ENCODE results near the gene CALN1.
"Not testable (repeated sequence)": the region's sequence is repeated elsewhere in the genome, so short reads cannot be mapped to it uniquely, and the experiment has no call there.

CALN1 gene

GRCh38 chr7:71846160-71846559 lies 566.0 kb downstream of the CALN1 start:
- DNase-seq, result no peak

DNA sequence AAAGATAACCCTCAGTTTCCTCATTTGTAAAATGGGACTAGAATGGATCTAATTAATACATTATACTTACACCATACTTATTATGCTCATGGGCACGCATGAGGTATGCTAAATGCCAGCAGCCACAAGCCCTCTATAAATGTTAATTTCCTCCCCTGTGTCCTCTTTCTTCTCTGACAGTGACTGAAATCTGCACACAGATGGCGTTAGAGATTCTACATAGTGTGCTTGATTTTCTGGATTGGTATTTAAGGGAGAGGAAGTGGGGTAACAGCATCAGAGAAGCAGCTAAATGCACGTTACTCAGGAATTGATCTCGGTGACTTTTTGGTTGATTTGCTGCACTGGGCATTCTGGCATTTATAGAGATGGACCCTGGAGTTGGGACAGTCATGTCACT lies 568.5 kb downstream of the CALN1 start:
- DNase-seq, result no peak

GRCh38 chr7:71842786-71843185 lies 569.4 kb downstream of the CALN1 start:
- no peak for DNase-seq

DNA sequence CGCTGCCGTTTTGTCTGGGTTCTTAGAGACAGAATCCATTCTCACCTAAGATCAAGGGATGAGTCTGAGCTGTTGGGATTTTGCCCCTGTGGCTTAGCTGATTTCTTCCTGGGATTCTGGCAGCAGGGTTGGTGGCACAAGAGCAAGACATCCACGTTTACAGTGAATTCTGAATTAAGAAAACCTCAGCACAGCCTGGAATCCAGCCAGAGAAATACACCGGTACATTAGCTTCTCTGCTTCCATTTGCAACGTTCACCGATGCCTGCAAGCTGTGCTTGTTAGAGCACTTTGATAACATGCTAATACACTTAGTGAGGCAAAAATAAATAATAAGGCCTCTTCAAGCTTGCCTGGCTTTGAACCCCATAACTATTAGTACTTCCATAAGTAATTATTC lies 569.8 kb downstream of the CALN1 start:
- DNase-seq, result no peak

- DNase-seq, result no peak
Observed at GRCh38 chr7:71835056-71835455, 577.1 kb downstream of the CALN1 start.

- no peak for DNase-seq
Observed at GRCh38 chr7:71829515-71829914, 582.6 kb downstream of the CALN1 start.

DNA sequence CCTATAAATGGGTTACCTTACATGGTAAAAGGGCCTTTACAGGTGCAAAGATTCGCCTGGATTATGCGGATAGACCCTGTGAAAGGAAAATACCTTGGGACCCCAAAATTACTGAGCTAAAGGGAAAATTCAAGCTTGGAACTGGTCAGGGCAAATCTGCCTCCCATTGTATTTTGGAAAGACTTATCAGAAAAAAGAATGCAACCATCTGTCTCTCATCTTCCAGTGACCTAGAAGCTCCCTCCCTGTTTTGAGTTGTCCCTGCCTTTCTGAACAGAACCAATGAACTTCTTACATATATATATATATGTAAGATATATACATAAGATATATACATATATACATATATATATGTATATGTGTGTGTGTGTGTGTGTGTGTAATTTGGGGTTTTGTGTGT lies 583.8 kb downstream of the CALN1 start:
- DNase-seq, result no peak

GRCh38 chr7:71826141-71826540 lies 586.0 kb downstream of the CALN1 start:
- DNase-seq, result no peak

GRCh38 chr7:71824006-71824760 lies 588.0 kb downstream of the CALN1 start:
- DNase-seq, result no peak

- not testable (repeated sequence) for DNase-seq
Observed at GRCh38 chr7:71822406-71822805, 589.7 kb downstream of the CALN1 start.

DNA sequence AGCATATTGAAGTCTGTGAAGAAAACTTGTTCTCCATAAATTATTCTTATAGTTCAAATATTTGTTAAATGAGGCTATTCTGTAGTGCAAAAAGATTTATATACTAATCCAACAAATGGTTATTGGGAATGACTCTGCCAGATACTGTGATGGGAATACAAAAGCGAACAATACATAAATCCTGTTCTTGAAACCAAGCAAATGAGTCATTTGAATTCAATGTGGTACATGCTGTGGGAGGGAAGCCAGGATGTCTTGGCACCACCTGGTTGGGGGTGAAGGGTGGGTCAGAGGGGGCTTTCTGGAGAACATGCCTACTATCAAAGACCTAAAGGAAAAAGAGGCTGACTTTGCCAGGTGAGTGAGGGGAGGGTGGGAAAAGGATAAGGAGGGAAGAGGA lies 594.2 kb downstream of the CALN1 start:
- no peak for DNase-seq

DNA sequence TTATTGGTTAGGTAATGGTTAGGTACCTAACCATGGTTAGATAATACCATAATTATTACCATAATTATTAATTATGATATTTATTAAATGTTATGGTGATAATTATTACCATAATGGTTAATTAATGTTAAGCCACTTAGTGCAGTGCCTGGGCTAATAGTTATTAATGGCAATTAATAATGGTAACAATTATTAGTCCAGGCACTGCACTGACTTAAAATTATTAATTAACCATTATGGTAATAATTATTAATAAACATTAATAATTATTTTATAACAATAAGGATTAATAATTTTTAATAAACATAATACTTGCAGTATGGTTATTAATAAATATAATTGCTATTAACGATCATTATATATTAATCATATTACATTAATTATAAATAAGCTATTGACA lies 604.0 kb downstream of the CALN1 start:
- DNase-seq, result no peak

DNA sequence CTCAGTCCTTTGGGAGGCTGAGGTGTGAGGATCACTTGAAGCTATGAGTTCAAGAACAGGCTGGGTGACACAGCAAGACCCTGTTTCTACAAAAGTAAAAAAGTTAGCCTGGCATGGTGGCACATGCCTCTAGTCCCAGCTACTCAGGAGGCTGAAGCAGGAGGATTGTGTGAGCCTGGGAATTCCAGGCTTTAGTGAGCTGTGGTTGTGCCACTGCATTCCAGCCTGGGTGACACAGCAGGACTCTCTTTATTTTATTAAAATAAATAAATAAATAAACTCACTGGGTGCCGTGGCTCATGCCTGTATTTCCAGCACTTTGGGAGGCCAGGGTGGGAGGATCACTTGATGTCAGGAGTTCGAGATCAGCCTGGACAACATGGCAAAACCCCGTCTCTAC lies 607.9 kb downstream of the CALN1 start:
- no peak for DNase-seq

GRCh38 chr7:71801976-71802375 lies 610.2 kb downstream of the CALN1 start:
- DNase-seq, result no peak

DNA sequence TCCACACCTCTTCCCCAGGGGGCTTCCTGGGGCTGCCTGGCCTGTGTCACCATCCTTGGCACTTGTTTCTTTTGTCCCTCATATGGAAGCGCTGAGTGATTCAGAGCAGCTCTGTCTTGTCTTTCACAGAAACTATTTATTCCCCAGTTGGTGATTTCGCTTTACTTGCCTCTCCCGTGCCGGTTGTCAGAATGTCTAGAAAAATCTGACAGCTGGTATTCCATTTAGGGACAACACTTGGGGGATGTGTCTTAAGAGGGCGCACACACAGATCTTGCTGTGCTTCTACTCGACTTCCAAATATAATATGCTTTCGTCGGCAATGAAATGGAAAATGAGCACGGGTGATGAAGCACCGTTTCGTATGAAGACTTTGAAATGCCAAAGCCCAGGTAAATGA lies 611.8 kb downstream of the CALN1 start:
- no peak for DNase-seq

- DNase-seq, result no peak
Observed at GRCh38 chr7:71795410-71795809, 616.7 kb downstream of the CALN1 start.

DNA sequence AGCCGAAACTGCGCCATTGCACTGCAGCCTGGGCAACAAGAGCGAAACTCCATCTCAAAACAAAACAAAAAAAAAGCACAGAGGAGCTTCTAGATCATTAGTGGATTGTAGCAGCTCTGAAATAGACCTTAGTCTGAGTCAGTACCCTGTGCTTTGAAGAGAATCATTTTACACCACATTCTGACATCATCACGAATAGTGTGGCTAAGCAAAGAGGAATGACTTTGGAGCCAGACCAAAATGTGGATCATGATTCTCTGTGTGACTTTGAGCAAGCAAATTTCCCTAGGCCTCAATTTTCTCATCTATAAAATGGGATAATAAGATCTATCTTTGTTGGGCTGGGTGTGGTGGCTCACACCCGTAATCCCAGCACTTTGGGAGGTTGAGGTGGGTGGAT lies 618.9 kb downstream of the CALN1 start:
- DNase-seq, result no peak

GRCh38 chr7:71787513-71787912 lies 624.6 kb downstream of the CALN1 start:
- DNase-seq, result no peak

DNA sequence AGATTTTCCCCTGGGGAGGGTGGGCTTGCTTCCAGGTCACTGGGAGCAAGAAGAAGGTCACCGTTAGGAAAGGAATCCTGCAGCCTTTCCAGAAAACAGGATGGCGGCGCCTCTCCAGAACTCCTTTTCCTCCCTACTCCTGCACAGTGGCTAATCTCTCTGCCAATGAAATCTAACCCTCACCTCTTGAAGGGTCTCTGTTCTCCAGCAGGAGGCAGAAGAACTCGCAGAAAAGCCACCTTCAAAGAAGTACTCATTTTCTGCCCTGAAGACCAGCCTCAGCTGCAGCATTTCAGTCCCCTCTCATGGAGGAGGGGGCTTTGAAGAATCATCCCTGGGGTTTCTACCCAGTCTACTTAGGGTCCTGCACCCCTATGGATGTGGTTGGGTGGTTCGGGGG lies 626.9 kb downstream of the CALN1 start:
- no peak for DNase-seq

DNA sequence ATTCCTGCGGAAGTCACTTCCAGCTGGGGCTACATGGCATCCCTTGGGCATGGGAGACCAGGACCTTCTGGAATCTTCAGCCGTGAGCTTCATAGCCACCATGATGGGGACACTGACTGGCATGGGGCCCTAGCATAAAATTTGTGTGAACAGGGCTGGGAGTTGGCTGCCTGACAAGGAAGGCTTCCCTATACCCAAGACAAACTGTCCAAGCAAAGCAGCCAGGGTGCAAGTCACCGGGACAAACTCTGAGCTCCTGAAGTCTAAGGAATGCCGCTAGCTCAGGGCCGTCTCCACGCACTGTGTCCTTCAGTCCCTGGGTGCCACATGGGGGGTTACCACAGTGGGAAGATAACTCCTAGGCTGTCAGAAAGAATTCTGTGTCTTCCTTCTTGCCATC lies 627.4 kb downstream of the CALN1 start:
- no peak for DNase-seq

GRCh38 chr7:71784180-71784579 lies 628.0 kb downstream of the CALN1 start:
- DNase-seq, result no peak

GRCh38 chr7:71783779-71784178 lies 628.4 kb downstream of the CALN1 start:
- DNase-seq, result no peak

DNA sequence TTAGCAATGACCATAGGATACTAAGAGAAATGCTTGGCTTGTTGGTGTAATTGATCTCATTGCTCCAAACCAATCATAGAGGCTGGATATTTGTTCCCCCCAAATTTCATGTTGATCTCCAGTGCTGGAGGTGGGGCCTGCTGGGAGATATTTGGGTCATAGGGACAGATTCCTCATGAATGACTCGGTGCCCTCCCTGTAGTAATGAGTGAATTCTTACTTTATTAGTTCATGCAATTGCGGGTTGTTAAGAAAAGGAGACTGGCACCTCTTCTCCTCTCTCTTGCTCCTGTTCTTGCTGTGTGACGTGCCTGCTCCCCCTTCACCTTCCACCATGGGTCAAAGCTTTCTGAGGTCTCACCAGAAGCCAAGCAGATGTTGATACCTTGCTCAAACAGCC lies 630.1 kb downstream of the CALN1 start:
- DNase-seq, result no peak

- no peak for DNase-seq
Observed at GRCh38 chr7:71780282-71780681, 631.9 kb downstream of the CALN1 start.

- no peak for DNase-seq
Observed at GRCh38 chr7:71777278-71777677, 634.9 kb downstream of the CALN1 start.
